Endodermal cell (in vitro differentiated cells): ENCODE data around the gene RBM18. TPM values are rescaled to one million over a fixed set of nuclear protein-coding genes. Genes with fewer than 3 reads are reported as not detected.

Source experiments
- DNase-seq: peaks from one replicate; pipeline ENCODE4 v3.0.0-alpha.2; 2017
- H3K27ac ChIP-seq: 2 replicates; pipeline ENCODE4 v1.5.1; 2013; ENCODE audit warnings: mild to moderate bottlenecking, low read depth, low read length, moderate library complexity
- H3K27me3 ChIP-seq: 2 replicates; pipeline ENCODE4 v1.6.1; 2013; ENCODE audit warnings: mild to moderate bottlenecking, low read length, moderate library complexity; ENCODE audit not compliant: insufficient read depth, control insufficient read depth, poor library complexity, severe bottlenecking
- H3K36me3 ChIP-seq: 2 replicates; pipeline ENCODE4 v1.7.0; 2013; ENCODE audit warnings: mild to moderate bottlenecking, low read length, moderate library complexity; ENCODE audit not compliant: control insufficient read depth, insufficient read depth
- H3K4me1 ChIP-seq: one replicate; pipeline ENCODE4 v1.7.0; 2013; ENCODE audit warnings: low read length; ENCODE audit not compliant: control insufficient read depth, insufficient read depth
- H3K4me3 ChIP-seq: 2 replicates; pipeline ENCODE4 v1.5.1; 2013; ENCODE audit warnings: mild to moderate bottlenecking, low read length, moderate library complexity
- H3K9ac ChIP-seq: 2 replicates; pipeline ENCODE4 v1.6.1; 2013; ENCODE audit warnings: mild to moderate bottlenecking, low read length, moderate library complexity; ENCODE audit not compliant: poor library complexity, severe bottlenecking; ENCODE audit errors: extremely low read depth
- H3K9me3 ChIP-seq: 2 replicates; pipeline ENCODE4 v1.6.1; 2013; ENCODE audit warnings: mild to moderate bottlenecking, low read length, moderate library complexity; ENCODE audit not compliant: control insufficient read depth
- H3K27ac Mint-ChIP-seq: 2 replicates; pipeline ENCODE4 v1.8.0; 2020; ENCODE audit warnings: mixed read lengths
- H3K27me3 Mint-ChIP-seq: 2 replicates; pipeline ENCODE4 v1.8.0; 2021; ENCODE audit warnings: mild to moderate bottlenecking, mixed read lengths; ENCODE audit not compliant: insufficient read depth
- H3K36me3 Mint-ChIP-seq: 2 replicates; pipeline ENCODE4 v1.8.0; 2020; ENCODE audit warnings: low read depth, mixed read lengths
- H3K4me1 Mint-ChIP-seq: 2 replicates; pipeline ENCODE4 v1.8.0; 2020; ENCODE audit warnings: mixed read lengths
- H3K4me3 Mint-ChIP-seq: 2 replicates; pipeline ENCODE4 v1.8.0; 2020; ENCODE audit warnings: mild to moderate bottlenecking, moderate library complexity, mixed read lengths
- H3K9me3 Mint-ChIP-seq: 2 replicates; pipeline ENCODE4 v1.8.0; 2020; ENCODE audit warnings: mild to moderate bottlenecking, mixed read lengths
- CTCF ChIP-seq: fragments of 200-600 bp; sonication (generic); conservative IDR thresholded peaks from 2 replicates; pipeline ENCODE4 v1.5.0; 2021; ENCODE audit warnings: antibody characterized with exemption, mild to moderate bottlenecking
- whole genome bisulfite sequencing, 2 experiments: methylation state at CpG; one replicate each; pipeline versions ENCODE4 v1.1.5 to v1.1.7; 2013; ENCODE audit warnings: missing lambda C conversion rate in 2 of 2, mixed read lengths in 1 of 2; ENCODE audit not compliant: insufficient coverage in 1 of 2, insufficient read length in 1 of 2; 5-methylcytosine and 5-hydroxymethylcytosine counted together
- total RNA-seq, 2 donors: library from RNA; stranded (reverse); fragmentation: NEBNext Ultra II Directional in 1 of 2; extraction: Animal tissue kit (Norgen Biotek cat#: 25700) in 1 of 2; gene quantifications; 2 replicates in 1 of 2; 3 replicates in 1 of 2; pipeline ENCODE4 v1.2.1, GENCODE V29; 2021

The RBM18 gene
- total RNA-seq, 2 donors from 2014 or later, result 15.7 to 17.3 TPM

GRCh38 chr9:122268041-122268814, 3.6 kb upstream of the RBM18 start:
- Histone ChIP-seq H3K4me3 (no peak overlapping the region), H3K9me3 (no peaks in the 10 kb centered on the region), H3K4me1 (no peaks in the 10 kb centered on the region), H3K27ac (no peak overlapping the region), H3K27me3 (no peaks in the 10 kb centered on the region), H3K9ac (no peak overlapping the region), H3K36me3 (peaks cover 23% of the 10 kb centered on the region)
- no peak for TF ChIP-seq CTCF
- H3K36me3 Mint-ChIP-seq, result peaks cover 15% of the 10 kb centered on the region
- H3K4me3 Mint-ChIP-seq, result no peak overlapping the region
- H3K9me3 Mint-ChIP-seq, result no peaks in the 10 kb centered on the region
- DNase-seq, result no peak
- no peak overlapping the region for H3K27ac Mint-ChIP-seq
- H3K27me3 Mint-ChIP-seq, result no peaks in the 10 kb centered on the region
- H3K4me1 Mint-ChIP-seq, result peaks cover 6% of the 10 kb centered on the region
- 92 to 100% methylated on average over 4 to 6 of the region's 6 CpGs for WGBS, 2 experiments

GRCh38 chr9:122265149-122265915, 692 bp upstream of the RBM18 start:
- Histone ChIP-seq H3K9me3 (no peaks in the 10 kb centered on the region), H3K9ac (peak overlapping the region; percentile 92), H3K27ac (peak overlapping the region; percentile 66), H3K4me3 (peak overlapping the region; percentile 97), H3K4me1 (no peaks in the 10 kb centered on the region), H3K36me3 (peaks cover 14% of the 10 kb centered on the region), H3K27me3 (no peaks in the 10 kb centered on the region)
- TF ChIP-seq CTCF, result peak; percentile 43
- peak overlapping the region; percentile 99 for H3K27ac Mint-ChIP-seq
- peak overlapping the region; percentile 92 for H3K4me3 Mint-ChIP-seq
- peaks cover 6% of the 10 kb centered on the region for H3K4me1 Mint-ChIP-seq
- no peaks in the 10 kb centered on the region for H3K9me3 Mint-ChIP-seq
- no peak for DNase-seq
- WGBS, 2 experiments, result 21 to 22% methylated on average over 11 to 17 of the region's 17 CpGs
- no peaks in the 10 kb centered on the region for H3K27me3 Mint-ChIP-seq
- H3K36me3 Mint-ChIP-seq, result peaks cover 8% of the 10 kb centered on the region

- peak overlapping the region; percentile 99 for H3K27ac Mint-ChIP-seq
- H3K9me3 ChIP-seq, result no peaks in the 10 kb centered on the region
- H3K36me3 Mint-ChIP-seq, result peaks cover 19% of the 10 kb centered on the region
- no peaks in the 10 kb centered on the region for H3K4me1 ChIP-seq
- DNase-seq, result no peak
- peak overlapping the region; percentile 92 for H3K4me3 Mint-ChIP-seq
- H3K9me3 Mint-ChIP-seq, result no peaks in the 10 kb centered on the region
- H3K4me3 ChIP-seq, result peak overlapping the region; percentile 97
- peak overlapping the region; percentile 92 for H3K9ac ChIP-seq
- H3K27me3 ChIP-seq, result no peaks in the 10 kb centered on the region
- no peak for TF ChIP-seq CTCF
- H3K27ac ChIP-seq, result no peak overlapping the region
- H3K36me3 ChIP-seq, result peaks cover 24% of the 10 kb centered on the region
- peaks cover 6% of the 10 kb centered on the region for H3K4me1 Mint-ChIP-seq
- H3K27me3 Mint-ChIP-seq, result no peaks in the 10 kb centered on the region
- 27 to 30% methylated on average over 13 of the region's 13 CpGs for WGBS, 2 experiments
Observed at GRCh38 chr9:122263699-122264349, 816 bp downstream of the RBM18 start.
